BLaER1 treated with 17β-estradiol and CSF1 and Interleukin-3, amounts not matched to agents 10 nM and 100 nM (cell line): ENCODE measurements around the gene INCA1.

ENCODE experiments used
- H3K27ac ChIP-seq, 11 experiments: shearing (Covaris generic); formaldehyde crosslinking; 2 replicates each; pipeline ENCODE4 v1.8.1; 2022
- H3K27me3 ChIP-seq, 11 experiments: shearing (Covaris generic); formaldehyde crosslinking; 2 replicates each; pipeline ENCODE4 v1.8.1; 2022
- H3K36me3 ChIP-seq, 11 experiments: shearing (Covaris generic); formaldehyde crosslinking; 2 replicates each; pipeline ENCODE4 v1.8.1; 2022
- H3K4me1 ChIP-seq, 10 experiments: shearing (Covaris generic); formaldehyde crosslinking; 2 replicates each; pipeline ENCODE4 v1.8.1; 2022
- H3K4me2 ChIP-seq, 11 experiments: shearing (Covaris generic); formaldehyde crosslinking; 2 replicates each; pipeline ENCODE4 v1.8.1; 2022
- H3K4me3 ChIP-seq, 10 experiments: shearing (Covaris generic); formaldehyde crosslinking; 2 replicates each; pipeline ENCODE4 v1.8.1; 2022
- H3K9ac ChIP-seq, 11 experiments: shearing (Covaris generic); formaldehyde crosslinking; 2 replicates each; pipeline ENCODE4 v1.8.1; 2022
- H3K9me3 ChIP-seq, 11 experiments: shearing (Covaris generic); formaldehyde crosslinking; replicated peaks in 1 of 11; 2 replicates each; pipeline ENCODE4 v1.8.1; 2022
- H4K20me1 ChIP-seq, 11 experiments: shearing (Covaris generic); formaldehyde crosslinking; 2 replicates each; pipeline ENCODE4 v1.8.1; 2022
- Cebpa-rat ChIP-seq, 11 experiments: shearing (Covaris generic); IDR thresholded peaks; 2 replicates each; pipeline ENCODE4 v1.8.1; 2022

The INCA1 gene

DNA sequence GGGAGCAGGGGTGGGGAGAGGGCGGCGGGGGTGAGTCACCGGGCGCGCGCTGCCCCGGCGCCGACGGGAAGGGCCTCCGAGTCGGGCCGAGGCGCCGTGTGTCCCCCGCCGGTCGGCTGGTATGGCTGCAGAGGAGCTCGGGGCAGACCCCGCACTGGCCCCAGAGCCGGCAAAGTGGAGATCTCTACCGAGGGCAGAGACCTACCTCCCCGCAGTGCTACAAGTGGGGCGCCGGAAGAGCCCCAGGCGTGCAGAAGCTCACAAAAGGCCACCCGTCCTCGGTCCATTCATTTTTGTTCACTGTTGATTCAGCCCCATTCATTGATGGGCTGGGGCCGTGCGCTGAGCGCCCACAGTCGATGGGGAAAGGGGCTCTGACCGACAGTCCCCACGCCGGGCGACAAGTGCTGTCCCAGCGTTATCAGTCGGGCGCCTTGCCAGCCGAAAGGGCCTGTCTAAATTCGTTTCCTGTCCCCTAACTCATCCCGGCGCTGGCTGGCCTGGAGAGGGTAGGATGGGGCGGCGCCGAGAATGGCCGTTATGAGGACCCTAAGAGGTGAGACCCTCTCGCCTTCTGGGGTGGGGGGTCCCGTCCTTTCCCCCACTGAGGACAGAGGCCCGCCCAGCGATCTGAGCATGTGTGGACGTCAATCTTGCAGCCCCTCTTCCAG lies 47.1 kb downstream of the INCA1 start:
- H3K4me2 ChIP-seq, result peak overlapping the region; percentile 92 to 100 (median 98)
- no peaks in the 10 kb centered on the region for H3K9me3 ChIP-seq
- H3K4me3 ChIP-seq, result peak overlapping the region; percentile 56 to 100 (median 97)
- H3K27ac ChIP-seq, result peak overlapping the region; percentile 91 to 99 (median 98)
- H3K9ac ChIP-seq, result peak overlapping the region; percentile 85 to 100 (median 99)
- no peaks in the 10 kb centered on the region for H3K27me3 ChIP-seq
- H3K36me3 ChIP-seq, result peaks cover 19 to 31% (median 25%) of the 10 kb centered on the region in 11 experiments
- no peak for TF ChIP-seq Cebpa-rat (IDR thresholded peaks at IDR 0.05)
- peaks cover 20 to 31% (median 29%) of the 10 kb centered on the region in 11 experiments for H4K20me1 ChIP-seq
- H3K4me1 ChIP-seq, result peaks cover 46 to 60% (median 56%) of the 10 kb centered on the region in 10 experiments

DNA sequence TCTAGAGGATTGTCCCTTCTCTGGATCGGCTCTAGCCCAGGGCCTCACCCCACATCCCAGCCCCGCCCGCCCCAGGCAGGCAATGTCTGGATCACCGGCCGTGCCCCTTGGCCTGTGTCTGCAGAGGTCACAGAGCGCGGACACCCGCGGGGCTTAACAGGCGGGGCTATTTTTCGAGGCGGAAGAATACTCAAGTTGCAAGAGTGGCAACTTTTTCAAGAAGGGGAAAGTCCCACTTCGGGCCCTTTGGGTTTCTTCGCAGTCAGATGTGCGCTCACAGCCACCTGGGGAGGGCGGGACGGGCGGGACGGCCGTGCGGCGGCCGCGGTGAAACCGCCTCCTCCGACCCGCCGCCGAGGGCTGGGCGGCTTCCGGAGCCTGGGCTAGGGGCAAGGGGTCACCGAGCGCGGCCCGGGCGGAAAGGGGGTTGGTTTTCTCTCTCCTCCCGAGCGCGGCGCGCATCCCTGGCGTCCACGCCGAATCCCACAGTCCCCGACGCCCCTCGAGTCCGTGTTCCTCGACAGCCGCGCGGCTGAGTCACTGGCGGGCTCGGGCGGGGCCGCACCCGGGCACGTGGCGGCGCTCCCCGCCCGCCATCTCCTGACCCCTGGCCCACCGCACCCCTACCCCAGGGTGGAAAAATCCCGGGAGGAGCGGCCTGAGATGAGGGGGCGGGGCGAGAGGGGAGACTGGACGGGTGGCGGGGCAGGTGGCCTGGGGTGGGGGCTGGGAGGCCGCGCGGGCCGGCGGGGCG lies 47.8 kb downstream of the INCA1 start:
- H4K20me1 ChIP-seq, result peaks cover 27 to 38% (median 36%) of the 10 kb centered on the region in 11 experiments
- H3K4me1 ChIP-seq, result peaks cover 52 to 67% (median 63%) of the 10 kb centered on the region in 10 experiments
- H3K36me3 ChIP-seq, result peaks cover 26 to 34% (median 32%) of the 10 kb centered on the region in 11 experiments
- H3K4me3 ChIP-seq, result peak overlapping the region; percentile 85 to 100 (median 98)
- no peak for TF ChIP-seq Cebpa-rat (IDR thresholded peaks at IDR 0.05)
- peak overlapping the region; percentile 79 to 100 (median 98) for H3K4me2 ChIP-seq
- H3K27ac ChIP-seq, result peak overlapping the region; percentile 91 to 99 (median 98)
- H3K9me3 ChIP-seq, result no peaks in the 10 kb centered on the region
- peak overlapping the region; percentile 85 to 100 (median 99) for H3K9ac ChIP-seq
- no peaks in the 10 kb centered on the region for H3K27me3 ChIP-seq

DNA sequence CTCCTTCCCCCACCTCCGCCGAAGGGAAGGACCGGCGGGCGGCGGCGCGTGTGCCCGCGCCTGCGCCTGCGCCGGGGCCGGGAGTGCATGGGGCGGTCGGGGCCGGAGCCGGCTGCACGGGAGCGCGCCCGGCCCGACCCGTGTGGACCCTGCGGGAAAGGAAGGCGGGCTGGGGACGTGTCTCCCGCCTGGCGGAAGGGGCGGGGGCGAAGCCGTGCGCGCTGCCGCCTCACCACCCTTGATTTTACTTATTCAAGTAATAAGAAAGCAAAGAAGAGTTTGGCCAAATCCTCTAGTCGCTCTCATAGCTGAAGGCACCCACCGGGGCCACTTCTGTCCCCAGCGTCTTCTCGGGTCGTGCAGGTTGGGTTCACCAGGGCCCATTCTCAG lies 48.4 kb downstream of the INCA1 start:
- H3K9me3 ChIP-seq, result no peaks in the 10 kb centered on the region
- peak overlapping the region; percentile 79 to 100 (median 98) for H3K4me2 ChIP-seq
- H3K36me3 ChIP-seq, result peaks cover 31 to 40% (median 38%) of the 10 kb centered on the region in 11 experiments
- peaks cover 33 to 44% (median 41%) of the 10 kb centered on the region in 11 experiments for H4K20me1 ChIP-seq
- no peaks in the 10 kb centered on the region for H3K27me3 ChIP-seq
- TF ChIP-seq Cebpa-rat (IDR thresholded peaks at IDR 0.05), result peak in 1 of 11 experiments; percentile 7; a peak in 2 of 22 replicates
- peak overlapping the region; percentile 85 to 100 (median 99) for H3K9ac ChIP-seq
- peak overlapping the region; percentile 85 to 100 (median 98) for H3K4me3 ChIP-seq
- peaks cover 55 to 69% (median 65%) of the 10 kb centered on the region in 10 experiments for H3K4me1 ChIP-seq
- peak overlapping the region; percentile 91 to 99 (median 98) for H3K27ac ChIP-seq

DNA sequence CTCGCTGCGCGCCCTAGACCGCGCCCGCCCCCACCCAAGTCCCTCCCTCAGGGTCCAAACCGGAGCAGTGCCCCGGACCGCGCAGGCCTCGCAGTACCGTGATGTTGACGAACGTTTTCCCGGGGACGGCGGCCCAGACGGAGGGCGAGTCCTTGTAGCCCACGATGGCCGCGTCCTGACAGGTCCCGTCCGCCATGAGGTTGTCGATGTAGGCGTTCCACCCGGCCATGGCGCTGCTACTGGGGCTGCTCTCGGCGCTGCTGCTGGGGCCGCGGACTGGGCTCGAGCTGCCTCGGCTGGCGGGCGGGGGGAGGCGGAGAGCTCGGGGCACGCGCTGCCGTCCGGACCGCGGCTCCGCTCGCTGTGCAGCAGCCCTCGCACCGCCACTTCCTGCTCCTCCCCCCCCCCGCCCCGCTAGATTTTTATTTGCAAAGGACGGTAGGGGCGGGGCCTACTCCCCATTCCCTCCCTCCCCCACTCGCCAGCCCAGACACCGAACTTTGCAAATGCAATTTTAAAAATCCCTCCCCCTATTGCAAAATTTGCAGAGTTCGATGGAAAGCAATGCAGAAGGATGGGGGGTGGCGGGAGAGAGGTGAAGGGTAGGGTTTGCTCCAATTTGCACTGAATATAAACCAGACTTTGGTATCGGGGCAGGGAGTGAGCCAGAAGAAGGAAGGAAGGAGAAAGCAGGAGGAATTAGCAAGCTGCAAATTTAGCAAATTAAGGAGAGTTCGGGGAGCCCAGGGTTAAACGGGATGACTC lies 49.0 kb downstream of the INCA1 start, which contains the start of gene PFN1:
PFN1 (minus strand) TSS at position 365 of the 765 bp plus-strand sequence; CDS start at position 229, 136 bp downstream.
- Histone ChIP-seq H3K4me1 (peaks cover 55 to 69% (median 65%) of the 10 kb centered on the region in 10 experiments), H4K20me1 (peaks cover 39 to 50% (median 47%) of the 10 kb centered on the region in 11 experiments), H3K36me3 (peaks cover 37 to 46% (median 44%) of the 10 kb centered on the region in 11 experiments), H3K4me3 (peak within 1 kb of the TSS; percentile 85 to 100 (median 98)), H3K9ac (peak within 1 kb of the TSS; percentile 91 to 100 (median 99)), H3K27ac (peak within 1 kb of the TSS; percentile 91 to 99 (median 98)), H3K27me3 (no peaks in the 10 kb centered on the region), H3K4me2 (peak within 1 kb of the TSS; percentile 79 to 100 (median 98)), H3K9me3 (no peaks in the 10 kb centered on the region)
- peak in 10 of 11 experiments; percentile 36 to 91 (median 81); a peak in 17 of 22 replicates for TF ChIP-seq Cebpa-rat (IDR thresholded peaks at IDR 0.05)

DNA sequence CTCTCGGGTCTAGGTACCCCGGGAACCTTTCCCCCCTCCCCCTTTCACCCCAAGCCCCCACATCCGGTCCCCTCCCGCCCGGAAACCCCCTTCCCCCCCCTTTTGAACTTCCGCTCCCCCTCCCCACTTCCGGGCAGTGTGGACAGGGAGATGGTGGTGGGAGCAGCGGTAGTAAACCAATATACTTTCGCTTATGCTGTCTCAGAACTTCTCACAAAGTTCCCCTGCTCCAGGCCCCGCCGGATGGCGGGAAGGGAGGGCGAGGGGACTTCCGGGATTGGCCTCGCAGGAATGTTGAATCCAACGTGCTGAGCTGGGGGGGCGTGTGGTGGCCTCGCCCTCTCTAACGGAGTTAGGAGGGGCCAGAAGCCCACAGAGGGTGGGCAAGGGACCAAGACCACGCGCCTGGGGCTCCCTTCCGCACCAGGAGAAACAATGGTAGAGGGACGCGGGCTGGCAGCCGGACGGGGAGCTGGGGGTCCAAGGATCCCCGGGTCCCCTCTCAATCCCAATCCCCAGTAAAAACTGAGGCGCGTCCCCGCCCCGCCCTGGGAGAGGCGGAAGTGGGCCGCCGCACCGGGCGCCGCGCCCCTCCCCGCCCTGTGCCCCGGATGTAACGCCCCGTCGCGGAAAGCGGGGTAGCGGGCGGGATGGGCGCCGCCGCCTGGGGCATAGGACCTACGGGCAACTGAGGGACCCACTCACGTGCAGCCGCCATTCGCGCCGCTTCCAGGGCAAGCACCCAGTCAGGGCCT lies 49.7 kb downstream of the INCA1 start:
- peak overlapping the region; percentile 85 to 100 (median 98) for H3K4me3 ChIP-seq
- peaks cover 55 to 69% (median 65%) of the 10 kb centered on the region in 10 experiments for H3K4me1 ChIP-seq
- no peak for TF ChIP-seq Cebpa-rat (IDR thresholded peaks at IDR 0.05)
- H3K27me3 ChIP-seq, result no peaks in the 10 kb centered on the region
- no peaks in the 10 kb centered on the region for H3K9me3 ChIP-seq
- peak overlapping the region; percentile 91 to 100 (median 99) for H3K9ac ChIP-seq
- H3K4me2 ChIP-seq, result peak overlapping the region; percentile 90 to 99 (median 98)
- peaks cover 45 to 53% (median 51%) of the 10 kb centered on the region in 11 experiments for H3K36me3 ChIP-seq
- H4K20me1 ChIP-seq, result peaks cover 46 to 57% (median 55%) of the 10 kb centered on the region in 11 experiments
- peak overlapping the region; percentile 90 to 99 (median 98) for H3K27ac ChIP-seq

DNA sequence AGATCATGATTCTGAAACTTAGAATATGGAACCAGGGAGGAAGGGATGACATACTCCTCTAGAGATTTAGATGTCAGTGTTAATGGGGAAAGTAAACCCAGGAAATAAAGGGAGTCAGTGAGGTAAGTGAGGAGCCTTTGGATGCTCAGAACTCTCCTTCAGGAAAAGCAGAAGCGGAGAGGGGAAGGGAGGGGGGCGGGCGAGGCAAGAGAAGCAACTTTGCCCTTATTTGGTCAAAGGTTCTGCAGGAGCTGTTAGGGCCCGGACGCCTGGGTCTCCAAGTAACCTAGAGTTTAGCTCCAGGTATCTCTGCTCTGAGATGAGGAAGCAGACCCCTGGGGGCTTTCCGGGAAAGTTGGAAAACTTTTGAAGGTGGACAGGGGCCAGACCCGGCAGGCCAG lies 50.3 kb downstream of the INCA1 start:
- Histone ChIP-seq H3K4me2 (peak overlapping the region; percentile 90 to 99 (median 98)), H3K9ac (peak overlapping the region; percentile 91 to 100 (median 99)), H3K9me3 (no peaks in the 10 kb centered on the region), H3K27me3 (no peaks in the 10 kb centered on the region), H3K4me3 (peak overlapping the region; percentile 85 to 100 (median 98)), H4K20me1 (peaks cover 51 to 63% (median 61%) of the 10 kb centered on the region in 11 experiments), H3K4me1 (peaks cover 55 to 69% (median 66%) of the 10 kb centered on the region in 10 experiments), H3K27ac (peak overlapping the region in 10 of 11 experiments; percentile 93 to 99 (median 98); a peak in 21 of 22 replicates), H3K36me3 (peaks cover 49 to 59% (median 57%) of the 10 kb centered on the region in 11 experiments)
- no peak for TF ChIP-seq Cebpa-rat (IDR thresholded peaks at IDR 0.05)

DNA sequence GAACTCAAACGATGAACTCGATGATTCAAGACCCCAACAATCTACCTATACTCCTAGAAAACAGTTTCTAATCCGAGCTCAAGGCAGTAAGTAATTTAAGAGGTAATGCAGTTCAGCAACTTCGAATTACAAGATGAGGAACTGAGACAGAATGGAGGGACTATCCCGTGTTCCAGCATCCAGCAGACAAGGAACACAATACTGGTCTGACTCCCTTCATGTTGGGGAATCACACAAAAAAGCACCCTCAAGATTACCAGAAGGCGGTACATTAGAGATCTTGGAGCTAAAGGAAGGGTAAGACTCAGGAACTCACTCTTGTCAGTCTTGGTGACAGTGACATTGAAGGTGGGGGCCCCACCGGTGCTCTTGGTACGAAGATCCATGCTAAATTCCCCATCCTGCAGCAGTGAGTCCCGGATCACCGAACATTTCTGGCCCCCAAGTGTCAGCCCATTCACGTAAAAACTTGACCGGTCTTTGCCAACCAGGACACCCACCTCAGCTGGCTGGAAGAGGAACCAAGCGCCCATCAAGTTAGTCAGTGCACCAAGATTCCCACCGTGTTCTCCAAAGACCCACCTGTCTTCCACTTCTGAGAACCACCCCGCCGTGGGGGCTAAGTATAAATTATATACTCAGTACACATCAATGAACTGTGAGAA lies 50.9 kb downstream of the INCA1 start:
- Histone ChIP-seq H3K9ac (peak overlapping the region; percentile 91 to 100 (median 99)), H3K4me2 (peak overlapping the region; percentile 90 to 99 (median 98)), H3K27me3 (no peaks in the 10 kb centered on the region), H3K27ac (peak overlapping the region in 10 of 11 experiments; percentile 93 to 99 (median 98); a peak in 20 of 22 replicates), H3K36me3 (peaks cover 49 to 65% (median 59%) of the 10 kb centered on the region in 11 experiments), H3K9me3 (no peaks in the 10 kb centered on the region), H3K4me3 (peak overlapping the region; percentile 85 to 100 (median 98)), H3K4me1 (peaks cover 55 to 69% (median 66%) of the 10 kb centered on the region in 10 experiments), H4K20me1 (peaks cover 54 to 69% (median 66%) of the 10 kb centered on the region in 11 experiments)
- no peak for TF ChIP-seq Cebpa-rat (IDR thresholded peaks at IDR 0.05)
